SH-SY5Y (cell line): ENCODE measurements around the gene ANGPT4.

Experiments used
- GATA2 ChIP-seq: IDR thresholded peaks from 2 replicates; pipeline ENCODE4 v1.6.1; 2011; ENCODE audit warnings: mild to moderate bottlenecking, low read depth, low read length
- GATA3 ChIP-seq: IDR thresholded peaks from 2 replicates; pipeline ENCODE4 v1.6.1; 2011; ENCODE audit warnings: low read depth, mild to moderate bottlenecking, low read length, moderate library complexity

DNA sequence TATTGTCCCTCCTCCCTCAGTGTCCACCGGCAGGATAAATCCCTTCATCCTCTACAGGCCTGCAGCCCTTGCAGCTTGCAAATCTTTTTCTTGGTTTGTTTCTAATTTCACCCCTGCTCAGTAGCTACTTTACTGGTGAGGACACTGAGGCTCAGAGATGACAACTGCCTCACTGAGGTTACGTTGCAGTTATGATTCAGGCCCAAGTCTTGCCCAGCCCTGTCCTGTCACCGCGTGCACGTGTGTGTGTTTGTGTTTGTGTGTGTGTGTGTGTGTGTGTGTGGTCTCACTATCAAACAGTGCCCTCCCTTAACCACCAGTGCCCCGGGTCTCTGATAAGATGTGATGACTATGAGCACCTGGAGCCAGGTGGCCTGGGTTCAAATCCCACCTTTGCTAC, 61.5 kb downstream of the ANGPT4 start:
- TF ChIP-seq GATA3 (no peak), GATA2 (no peak)
